DND-41 (cell line): ENCODE results near the gene CCDC92.

Source experiments
- ATAC-seq: fragments of 200-7000 bp; cut with Tn5 transposase; 3 replicates; pipeline ENCODE4 v1.9.1; 2021; ENCODE audit warnings: low read depth; ENCODE audit not compliant: insufficient read depth
- DNase-seq: peaks from one replicate; pipeline ENCODE4 v3.0.0-alpha.2; 2020
- H2AFZ ChIP-seq: 2 replicates; pipeline ENCODE4 v1.6.0; 2012; ENCODE audit warnings: low read depth, low read length
- H3K27ac ChIP-seq: 2 replicates; pipeline ENCODE4 v1.5.1; 2012; ENCODE audit warnings: low read length, inconsistent platforms
- H3K27me3 ChIP-seq: fragments of 200-600 bp; sonication (generic); 2 replicates; pipeline ENCODE4 v1.6.0; 2012; ENCODE audit warnings: low read length, mild to moderate bottlenecking, inconsistent platforms; ENCODE audit not compliant: insufficient read depth, poor library complexity
- H3K36me3 ChIP-seq: 2 replicates; pipeline ENCODE4 v1.5.1; 2012; ENCODE audit warnings: low read length, inconsistent platforms; ENCODE audit not compliant: insufficient read depth
- H3K4me1 ChIP-seq: 2 replicates; pipeline ENCODE4 v1.5.1; 2012; ENCODE audit warnings: mild to moderate bottlenecking, low read length; ENCODE audit not compliant: insufficient read depth
- H3K4me2 ChIP-seq: 2 replicates; pipeline ENCODE4 v1.6.0; 2012; ENCODE audit warnings: mild to moderate bottlenecking, moderate library complexity, low read length, inconsistent platforms; ENCODE audit not compliant: insufficient read depth
- H3K4me3 ChIP-seq, 2 experiments: fragments of 200-600 bp in 1 of 2; shearing (Covaris generic) in 1 of 2; 2 replicates each; pipeline ENCODE4 v1.5.1; 2012 to 2016; ENCODE audit warnings: inconsistent platforms in 2 of 2, low read length in 2 of 2, mild to moderate bottlenecking in 2 of 2, low read depth in 1 of 2, moderate library complexity in 1 of 2
- H3K79me2 ChIP-seq: 2 replicates; pipeline ENCODE4 v1.6.0; 2012; ENCODE audit warnings: low read length, inconsistent platforms; ENCODE audit not compliant: insufficient read depth
- H3K9ac ChIP-seq: 2 replicates; pipeline ENCODE4 v1.6.0; 2012; ENCODE audit warnings: low read depth, mild to moderate bottlenecking, inconsistent platforms, low read length, moderate library complexity
- H3K9me3 ChIP-seq: 2 replicates; pipeline ENCODE4 v1.5.1; 2012; ENCODE audit warnings: low read length, moderate library complexity, mild to moderate bottlenecking, inconsistent platforms; ENCODE audit not compliant: insufficient read depth, severe bottlenecking
- H4K20me1 ChIP-seq: 2 replicates; pipeline ENCODE4 v1.6.0; 2012; ENCODE audit warnings: low read length; ENCODE audit not compliant: insufficient read depth
- EZH2 ChIP-seq: IDR thresholded peaks from 3 replicates; pipeline ENCODE4 v1.6.1; 2012; ENCODE audit warnings: borderline replicate concordance, low read depth, mild to moderate bottlenecking, moderate library complexity, low read length, inconsistent platforms; ENCODE audit not compliant: severe bottlenecking
- TF ChIP-seq, protein P1 (sequence below): IDR thresholded peaks from 2 replicates; pipeline ENCODE4 v1.5.1; 2012; ENCODE audit warnings: borderline replicate concordance, low read length, moderate library complexity, mild to moderate bottlenecking; ENCODE audit not compliant: poor library complexity, severe bottlenecking; ENCODE audit errors: extremely low read depth

Gene CCDC92

DNA sequence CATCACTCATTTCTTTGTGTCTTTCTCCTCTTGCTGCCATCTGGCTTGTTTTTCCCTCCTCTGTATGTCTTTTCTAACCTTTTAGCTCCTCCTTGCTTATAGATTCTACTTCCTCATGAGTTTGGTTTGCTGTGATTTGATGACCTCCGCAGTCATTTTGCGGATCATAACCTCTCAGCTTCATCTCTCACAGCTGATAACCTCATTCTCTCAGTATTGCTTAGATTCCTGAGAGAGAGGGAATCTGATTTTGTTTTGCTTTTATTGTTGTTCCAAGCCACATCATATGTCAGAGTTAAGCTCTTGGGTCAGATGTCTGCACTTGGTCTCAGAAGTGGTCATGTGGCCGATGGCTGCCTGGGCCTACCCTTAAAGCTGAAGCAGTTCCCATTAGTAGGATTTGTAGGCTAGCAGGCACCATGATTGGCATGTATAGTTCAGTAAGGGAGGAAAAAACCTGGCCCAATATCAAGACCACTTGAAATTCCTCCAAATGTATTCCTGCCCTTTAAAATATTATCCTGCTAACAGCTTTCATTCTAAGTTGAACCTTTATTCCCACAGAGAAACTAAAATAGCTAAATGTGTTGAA, 13.8 kb upstream of the CCDC92 start:
- no peak overlapping the region for H3K9ac ChIP-seq
- no peak for TF ChIP-seq EZH2
- TF ChIP-seq, protein P1, sequence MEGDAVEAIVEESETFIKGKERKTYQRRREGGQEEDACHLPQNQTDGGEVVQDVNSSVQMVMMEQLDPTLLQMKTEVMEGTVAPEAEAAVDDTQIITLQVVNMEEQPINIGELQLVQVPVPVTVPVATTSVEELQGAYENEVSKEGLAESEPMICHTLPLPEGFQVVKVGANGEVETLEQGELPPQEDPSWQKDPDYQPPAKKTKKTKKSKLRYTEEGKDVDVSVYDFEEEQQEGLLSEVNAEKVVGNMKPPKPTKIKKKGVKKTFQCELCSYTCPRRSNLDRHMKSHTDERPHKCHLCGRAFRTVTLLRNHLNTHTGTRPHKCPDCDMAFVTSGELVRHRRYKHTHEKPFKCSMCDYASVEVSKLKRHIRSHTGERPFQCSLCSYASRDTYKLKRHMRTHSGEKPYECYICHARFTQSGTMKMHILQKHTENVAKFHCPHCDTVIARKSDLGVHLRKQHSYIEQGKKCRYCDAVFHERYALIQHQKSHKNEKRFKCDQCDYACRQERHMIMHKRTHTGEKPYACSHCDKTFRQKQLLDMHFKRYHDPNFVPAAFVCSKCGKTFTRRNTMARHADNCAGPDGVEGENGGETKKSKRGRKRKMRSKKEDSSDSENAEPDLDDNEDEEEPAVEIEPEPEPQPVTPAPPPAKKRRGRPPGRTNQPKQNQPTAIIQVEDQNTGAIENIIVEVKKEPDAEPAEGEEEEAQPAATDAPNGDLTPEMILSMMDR: no peak
- H2AFZ ChIP-seq: no peak overlapping the region
- no peaks in the 10 kb centered on the region for H3K9me3 ChIP-seq
- no peak overlapping the region for H3K4me2 ChIP-seq
- no peak overlapping the region for H3K27ac ChIP-seq
- ATAC-seq (no peak), DNase-seq (no peak)
- H3K79me2 ChIP-seq: peaks cover 66% of the 10 kb centered on the region
- peaks cover 42% of the 10 kb centered on the region for H4K20me1 ChIP-seq
- H3K36me3 ChIP-seq: peaks cover 56% of the 10 kb centered on the region
- no peaks in the 10 kb centered on the region for H3K4me1 ChIP-seq
- no peaks in the 10 kb centered on the region for H3K27me3 ChIP-seq
- no peak overlapping the region for H3K4me3 ChIP-seq

DNA sequence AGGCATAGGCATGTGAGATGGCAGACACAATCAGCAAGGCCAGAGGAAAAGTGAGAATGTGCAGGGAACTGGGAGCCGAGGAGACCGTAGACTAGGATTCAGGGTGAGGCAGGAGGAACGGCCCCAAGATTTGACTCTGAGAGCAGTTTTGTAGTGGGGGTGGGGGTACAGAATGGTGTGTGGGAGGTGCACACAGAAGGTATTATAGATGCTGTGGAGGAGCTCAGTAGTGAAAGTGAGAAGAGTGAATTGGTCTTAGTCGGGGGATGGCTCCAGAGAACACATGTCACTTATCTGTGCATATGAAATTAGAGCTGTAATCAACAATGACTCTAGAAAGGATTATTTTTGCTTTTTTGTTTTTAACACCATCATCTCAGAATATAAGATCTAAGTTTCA, 12.3 kb upstream of the CCDC92 start:
- H4K20me1 ChIP-seq: peaks cover 40% of the 10 kb centered on the region
- ATAC-seq (no peak), DNase-seq (no peak)
- H3K9ac ChIP-seq: no peak overlapping the region
- H2AFZ ChIP-seq: no peak overlapping the region
- peaks cover 80% of the 10 kb centered on the region for H3K79me2 ChIP-seq
- no peak overlapping the region for H3K4me3 ChIP-seq
- no peaks in the 10 kb centered on the region for H3K27me3 ChIP-seq
- TF ChIP-seq EZH2: no peak
- TF ChIP-seq, protein P1: no peak
- no peaks in the 10 kb centered on the region for H3K9me3 ChIP-seq
- H3K36me3 ChIP-seq: peaks cover 44% of the 10 kb centered on the region
- H3K27ac ChIP-seq: no peak overlapping the region
- no peak overlapping the region for H3K4me2 ChIP-seq
- no peaks in the 10 kb centered on the region for H3K4me1 ChIP-seq

DNA sequence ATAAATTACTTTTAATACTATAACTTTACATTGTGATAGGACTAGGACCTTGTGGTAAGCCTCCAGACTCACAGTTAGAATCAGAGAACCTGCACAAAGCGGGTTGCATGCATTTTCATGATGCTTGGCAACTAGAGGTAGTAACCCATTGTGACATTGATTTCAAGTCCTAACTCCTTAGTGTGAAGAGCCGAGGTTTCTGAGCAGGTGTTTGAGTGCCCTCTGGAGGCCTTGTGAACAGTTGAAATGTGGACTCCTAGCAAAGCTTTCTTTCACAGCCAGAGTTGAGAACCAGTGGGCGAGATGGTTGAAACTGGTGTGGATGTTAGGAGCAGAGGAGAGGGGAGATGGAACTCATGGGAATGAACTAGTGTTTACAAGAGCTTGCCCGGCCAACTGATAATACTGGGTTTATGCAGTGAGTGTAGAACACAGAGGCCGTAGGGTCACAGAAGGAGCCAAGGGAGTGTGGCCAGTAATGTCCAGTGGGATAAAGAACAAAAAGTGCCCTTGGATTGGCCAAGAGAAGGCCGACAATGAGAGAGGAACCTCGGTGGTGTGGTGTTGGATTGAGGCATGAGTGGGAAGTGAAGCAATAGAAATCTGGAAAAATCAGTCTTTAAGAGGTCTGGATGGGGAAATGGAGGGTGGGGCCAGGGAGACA, 11.3 kb upstream of the CCDC92 start:
- Histone ChIP-seq H3K9ac (no peak overlapping the region), H2AFZ (no peak overlapping the region), H3K36me3 (peaks cover 35% of the 10 kb centered on the region), H4K20me1 (peaks cover 36% of the 10 kb centered on the region), H3K27ac (no peak overlapping the region), H3K4me3 (no peak overlapping the region), H3K27me3 (no peaks in the 10 kb centered on the region), H3K4me2 (no peak overlapping the region), H3K79me2 (peaks cover 81% of the 10 kb centered on the region), H3K9me3 (no peaks in the 10 kb centered on the region), H3K4me1 (no peaks in the 10 kb centered on the region)
- ATAC-seq (peak; percentile 85), DNase-seq (peak; percentile 44)
- TF ChIP-seq EZH2: no peak
- TF ChIP-seq, protein P1: peak; percentile 70
